GM23248 (cell line): ENCODE data around the gene CWC27. TPM values are rescaled to one million over a fixed set of nuclear protein-coding genes. Genes with fewer than 3 reads are reported as not detected.

Experiments
- DNase-seq: peaks from one replicate; pipeline ENCODE4 v3.0.0-alpha.2; 2015
- H2AFZ ChIP-seq: fragments of 200-600 bp; sonication (generic); 2 replicates; pipeline ENCODE4 v1.6.1; 2016; ENCODE audit warnings: antibody characterized with exemption
- H3F3A ChIP-seq: fragments of 200-600 bp; sonication (generic); 2 replicates; pipeline ENCODE4 v1.6.1; 2016; ENCODE audit warnings: mild to moderate bottlenecking, antibody characterized with exemption, mixed run types; ENCODE audit not compliant: insufficient read depth
- H3K27ac ChIP-seq: fragments of 200-600 bp; sonication (generic); 2 replicates; pipeline ENCODE4 v1.5.1; 2016; ENCODE audit warnings: mild to moderate bottlenecking
- H3K27me3 ChIP-seq: fragments of 200-600 bp; sonication (generic); replicated peaks from 2 replicates; pipeline ENCODE4 v1.6.1; 2016; ENCODE audit warnings: mild to moderate bottlenecking; ENCODE audit not compliant: insufficient read depth
- H3K36me3 ChIP-seq: fragments of 200-600 bp; sonication (generic); 2 replicates; pipeline ENCODE4 v1.6.1; 2016; ENCODE audit warnings: low read depth, mild to moderate bottlenecking
- H3K4me1 ChIP-seq: fragments of 200-600 bp; sonication (generic); 2 replicates; pipeline ENCODE4 v1.6.1; 2016; ENCODE audit warnings: mild to moderate bottlenecking; ENCODE audit not compliant: insufficient read depth
- H3K4me2 ChIP-seq: fragments of 200-600 bp; sonication (generic); one replicate; pipeline ENCODE4 v1.6.1; 2016; ENCODE audit warnings: mild to moderate bottlenecking; ENCODE audit not compliant: unreplicated experiment
- H3K4me3 ChIP-seq: fragments of 200-600 bp; sonication (generic); 2 replicates; pipeline ENCODE4 v1.5.1; 2016; ENCODE audit warnings: mild to moderate bottlenecking
- H3K79me2 ChIP-seq: fragments of 200-600 bp; sonication (generic); 2 replicates; pipeline ENCODE4 v1.6.1; 2016; ENCODE audit warnings: mild to moderate bottlenecking; ENCODE audit not compliant: insufficient read depth
- H3K9ac ChIP-seq: fragments of 200-600 bp; sonication (generic); 2 replicates; pipeline ENCODE4 v1.6.1; 2016; ENCODE audit warnings: mild to moderate bottlenecking
- H3K9me2 ChIP-seq: fragments of 200-600 bp; sonication (generic); 2 replicates; pipeline ENCODE4 v1.6.1; 2016; ENCODE audit warnings: mixed run types, mild to moderate bottlenecking, moderate library complexity; ENCODE audit not compliant: insufficient read depth
- H3K9me3 ChIP-seq: fragments of 200-600 bp; sonication (generic); one replicate; pipeline ENCODE4 v1.6.1; 2017; ENCODE audit warnings: low read depth
- H4K20me1 ChIP-seq: fragments of 200-600 bp; sonication (generic); 2 replicates; pipeline ENCODE4 v1.6.0; 2016; ENCODE audit not compliant: insufficient read depth
- EZH2 ChIP-seq: fragments of 200-600 bp; sonication (generic); IDR thresholded peaks from 2 replicates; pipeline ENCODE4 v1.6.1; 2018; ENCODE audit warnings: antibody characterized with exemption, mild to moderate bottlenecking; ENCODE audit not compliant: insufficient read depth, poor library complexity, severe bottlenecking
- EZH2phosphoT487 ChIP-seq: fragments of 200-600 bp; sonication (generic); IDR thresholded peaks from 2 replicates; pipeline ENCODE4 v1.6.1; 2018; ENCODE audit warnings: antibody characterized with exemption, moderate library complexity, mild to moderate bottlenecking, low read depth; ENCODE audit not compliant: insufficient read depth
- WGBS, 2 experiments: methylation state at CpG; one replicate each; pipeline ENCODE4 v1.1.6; 2015 to 2017; ENCODE audit warnings: low lambda C conversion rate in 2 of 2, low coverage in 1 of 2; ENCODE audit errors: missing lambda C conversion rate in 2 of 2; 5-methylcytosine and 5-hydroxymethylcytosine counted together
- in situ Hi-C: fragments of 300-500 bp; cut with MboI; formaldehyde crosslinking; loops from 2 replicates; pipeline ENCODE4 v1.15.0; 2020
- polyA plus RNA-seq: library from polyadenylated mRNA; unstranded; fragments of >200 nt; fragmentation: Nextera tagmentation; extraction: Ambion mirVana; gene quantifications from 2 replicates; pipeline ENCODE4 v1.2.1, GENCODE V29; 2016
- total RNA-seq: library from RNA; depleted of rRNA; stranded (reverse); fragments of >200 nt; shearing (Covaris generic); gene quantifications from 2 replicates; pipeline ENCODE4 v1.2.3, GENCODE V29; 2014

Gene CWC27
- total and polyA plus RNA-seq, 2 experiments from 2014 or later: 22.7 to 30.5 TPM

- Histone ChIP-seq H3K9ac (no peak overlapping the region), H3K27me3 (no peaks in the 10 kb centered on the region), H3K4me1 (peaks cover 10% of the 10 kb centered on the region; the same call in 1 of the 2 replicates), H3F3A (no peaks in the 10 kb centered on the region), H3K9me3 (no peaks in the 10 kb centered on the region), H4K20me1 (no peaks in the 10 kb centered on the region), H3K9me2 (no peaks in the 10 kb centered on the region), H2AFZ (no peak overlapping the region), H3K4me3 (no peak overlapping the region), H3K4me2 (no peak overlapping the region), H3K79me2 (no peaks in the 10 kb centered on the region), H3K27ac (no peak overlapping the region), H3K36me3 (peaks cover 19% of the 10 kb centered on the region; the same call in 1 of the 2 replicates)
- 89% methylated on average over 3 of the region's 3 CpGs for WGBS, 2 experiments
- in situ Hi-C loops: no loop called here
- TF ChIP-seq EZH2phosphoT487: no peak
- TF ChIP-seq EZH2: no peak
- DNase-seq: no peak
Measured at GRCh38 chr5:64794053-64794770, 25.5 kb downstream of the CWC27 start.

DNA sequence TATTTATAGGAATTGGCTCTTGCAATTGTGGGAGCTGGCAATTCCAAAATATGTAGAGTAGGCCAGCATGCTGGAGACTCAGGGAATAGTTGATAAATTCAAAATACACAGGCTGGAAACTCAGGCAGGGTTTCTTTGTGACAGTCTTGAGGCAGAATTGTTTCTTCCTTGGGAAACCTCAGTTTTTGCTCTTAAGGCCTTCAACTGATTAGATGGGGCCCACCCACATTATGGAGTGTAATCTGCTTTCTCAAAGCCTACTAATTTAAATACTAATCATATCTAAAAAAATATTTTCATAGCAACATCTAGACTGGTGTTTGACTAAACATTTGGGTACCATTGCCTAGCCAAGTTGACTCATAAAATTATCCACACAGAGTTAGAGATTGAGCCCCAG lies 27.6 kb downstream of the CWC27 start:
- Histone ChIP-seq H3K79me2 (no peaks in the 10 kb centered on the region), H2AFZ (no peak overlapping the region), H3K4me3 (no peak overlapping the region), H3K4me1 (no peaks in the 10 kb centered on the region), H3F3A (no peaks in the 10 kb centered on the region), H3K27ac (no peak overlapping the region), H3K9me3 (no peaks in the 10 kb centered on the region), H3K9me2 (no peaks in the 10 kb centered on the region), H3K36me3 (peaks cover 19% of the 10 kb centered on the region; the same call in 1 of the 2 replicates), H4K20me1 (no peaks in the 10 kb centered on the region), H3K27me3 (no peaks in the 10 kb centered on the region), H3K9ac (no peak overlapping the region), H3K4me2 (no peak overlapping the region)
- no peak for TF ChIP-seq EZH2phosphoT487
- no peak for TF ChIP-seq EZH2
- no peak for DNase-seq
- in situ Hi-C loops: no loop called here

- Histone ChIP-seq H3K36me3 (peaks cover 17% of the 10 kb centered on the region; the same call in 1 of the 2 replicates), H2AFZ (no peak overlapping the region), H3K4me2 (no peak overlapping the region), H3K9ac (no peak overlapping the region), H3K79me2 (no peaks in the 10 kb centered on the region), H4K20me1 (no peaks in the 10 kb centered on the region), H3K4me1 (no peaks in the 10 kb centered on the region), H3K4me3 (no peak overlapping the region), H3K27me3 (no peaks in the 10 kb centered on the region), H3F3A (no peaks in the 10 kb centered on the region), H3K9me3 (no peaks in the 10 kb centered on the region), H3K27ac (no peak overlapping the region), H3K9me2 (no peaks in the 10 kb centered on the region)
- in situ Hi-C loops: no loop called here
- WGBS, 2 experiments: 80 to 91% methylated on average over 2 of the region's 2 CpGs
- DNase-seq: no peak
- TF ChIP-seq EZH2 (no peak), EZH2phosphoT487 (no peak)
Measured at GRCh38 chr5:64800926-64801325, 32.2 kb downstream of the CWC27 start.

DNA sequence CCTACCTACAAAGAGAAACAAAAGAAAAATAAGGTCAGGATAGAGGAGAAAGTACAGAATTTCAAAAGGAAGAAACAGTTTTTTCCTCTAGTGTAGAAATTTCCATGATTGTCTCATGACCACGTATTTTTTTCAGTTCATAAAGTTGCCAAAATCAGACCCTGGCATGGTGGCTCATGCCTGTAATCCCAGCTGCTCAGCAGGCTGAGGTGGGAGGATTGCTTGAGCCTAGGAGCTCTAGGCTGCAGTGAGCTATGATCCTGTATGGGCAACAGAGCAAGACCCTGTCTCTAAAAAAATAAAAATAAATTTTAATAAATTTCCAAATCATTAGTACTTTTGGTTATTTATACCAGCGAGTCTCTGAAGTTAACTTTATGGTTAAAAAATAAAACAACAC lies 37.8 kb downstream of the CWC27 start:
- no peaks in the 10 kb centered on the region for H3K9me2 ChIP-seq
- H3K9me3 ChIP-seq: no peaks in the 10 kb centered on the region
- no peaks in the 10 kb centered on the region for H3K27me3 ChIP-seq
- WGBS, 2 experiments: 75 to 81% methylated on average over 2 of the region's 2 CpGs
- no peak overlapping the region for H3K4me2 ChIP-seq
- H2AFZ ChIP-seq: no peak overlapping the region
- H3K4me3 ChIP-seq: no peak overlapping the region
- peaks cover 4% of the 10 kb centered on the region; the same call in 1 of the 2 replicates for H3K4me1 ChIP-seq
- peaks cover 7% of the 10 kb centered on the region; the same call in 1 of the 2 replicates for H3F3A ChIP-seq
- peaks cover 18% of the 10 kb centered on the region for H3K36me3 ChIP-seq
- in situ Hi-C loops: no loop called here
- no peak for DNase-seq
- H3K79me2 ChIP-seq: no peaks in the 10 kb centered on the region
- H4K20me1 ChIP-seq: no peaks in the 10 kb centered on the region
- no peak for TF ChIP-seq EZH2phosphoT487
- H3K27ac ChIP-seq: no peak overlapping the region
- no peak overlapping the region for H3K9ac ChIP-seq
